Panc1 (cell line): Measurements from ENCODE around the gene CPAMD8. TPM values are rescaled to one million over a fixed set of nuclear protein-coding genes. Genes with fewer than 3 reads are reported as not detected.

Experiments used
- ATAC-seq: fragments of 200-7000 bp; cut with Tn5 transposase; 2 replicates; pipeline ENCODE4 v1.9.1; 2020; ENCODE audit warnings: mild to moderate bottlenecking, moderate library complexity
- BruUV-seq: library from RNA; stranded (reverse); fragments of 400-500 nt; replicated peaks from 2 replicates; lab custom pipeline; 2021; lab: Mats Ljungman, UMichigan
- CTCF ChIA-PET: fragments of 300-600 bp; sonication (Branson Sonifier 250); formaldehyde crosslinking; loops from one replicate; lab custom pipeline; 2022; ENCODE audit warnings: antibody characterized with exemption; lab: Charles Lee
- POLR2A ChIA-PET: fragments of 300-600 bp; sonication (Branson Sonifier 250); formaldehyde crosslinking; loops from one replicate; lab custom pipeline; 2022; ENCODE audit warnings: antibody characterized with exemption; lab: Charles Lee
- DNase-seq: peaks from one replicate; pipeline ENCODE4 v3.0.0-alpha.2; 2010; ENCODE audit warnings: low read depth, low spot score
- H3K27ac ChIP-seq: 2 replicates; pipeline ENCODE4 v1.5.1; 2011; ENCODE audit warnings: mild to moderate bottlenecking, low read length, inconsistent platforms
- H3K27me3 ChIP-seq: fragments of 200-500 bp; sonication (Bioruptor generic); 2 replicates; pipeline ENCODE4 v1.6.0; 2014; ENCODE audit warnings: low read length, inconsistent platforms; ENCODE audit not compliant: control insufficient read depth, insufficient read depth
- H3K36me3 ChIP-seq: fragments of 200-500 bp; sonication (Bioruptor generic); 2 replicates; pipeline ENCODE4 v1.5.1; 2014; ENCODE audit warnings: inconsistent platforms, mild to moderate bottlenecking, low read length, moderate library complexity; ENCODE audit not compliant: control insufficient read depth, insufficient read depth
- H3K4me1 ChIP-seq: 2 replicates; pipeline ENCODE4 v1.5.1; 2011; ENCODE audit warnings: inconsistent platforms, mild to moderate bottlenecking, low read length, moderate library complexity; ENCODE audit not compliant: control insufficient read depth, insufficient read depth
- H3K4me3 ChIP-seq, 2 experiments: 2 replicates each; pipeline ENCODE4 v1.5.1; 2011 to 2012; ENCODE audit warnings: low read depth in 2 of 2, low read length in 2 of 2, mild to moderate bottlenecking in 2 of 2, inconsistent platforms in 1 of 2, moderate library complexity in 1 of 2
- H3K9me3 ChIP-seq: fragments of 200-500 bp; sonication (Bioruptor generic); 2 replicates; pipeline ENCODE4 v1.5.1; 2014; ENCODE audit warnings: low read depth, mild to moderate bottlenecking, inconsistent platforms, low read length, moderate library complexity; ENCODE audit not compliant: control insufficient read depth, insufficient read depth
- CTCF ChIP-seq: fragments of 450-650 bp; IDR thresholded peaks from 2 replicates; pipeline ENCODE4 v1.5.1; 2017; ENCODE audit warnings: mild to moderate bottlenecking
- POLR2AphosphoS5 ChIP-seq: IDR thresholded peaks from 2 replicates; pipeline ENCODE4 v1.6.1; 2012; ENCODE audit warnings: mild to moderate bottlenecking, low read depth, low read length, moderate library complexity
- SIN3A ChIP-seq: IDR thresholded peaks from 2 replicates; pipeline ENCODE4 v1.6.1; 2012; ENCODE audit warnings: low read depth, mild to moderate bottlenecking, low read length, moderate library complexity, borderline replicate concordance; ENCODE audit not compliant: insufficient read depth
- TCF7L2 ChIP-seq: IDR thresholded peaks from 2 replicates; pipeline ENCODE4 v1.6.1; 2011; ENCODE audit warnings: mild to moderate bottlenecking, low read depth, low read length, inconsistent platforms
- in situ Hi-C: cut with HindIII; loops from 2 replicates; pipeline ENCODE4 v1.10.0; 2016; ENCODE audit warnings: low sequenced_read_pairs, low pct_unique_long_range_greater_than_20kb
- intact Hi-C: fragments of 100-400 bp; cut with micrococcal nuclease; formaldehyde crosslinking; loops from one replicate; pipeline ENCODE4 v1.10.0; 2022; ENCODE audit not compliant: unreplicated experiment
- total RNA-seq: library from RNA; stranded (reverse); gene quantifications from one replicate; pipeline ENCODE4 v1.2.1, GENCODE V29; 2021; ENCODE audit not compliant: unreplicated experiment
- TF ChIP-seq, protein P1 (sequence below), 2 experiments: IDR thresholded peaks; 2 replicates each; pipeline ENCODE4 v1.6.1; 2011 to 2012; ENCODE audit warnings: low read depth in 2 of 2, control low read depth in 1 of 2, low read length in 1 of 2, mild to moderate bottlenecking in 1 of 2, moderate library complexity in 1 of 2; ENCODE audit not compliant: insufficient read depth in 1 of 2

The CPAMD8 gene
- total RNA-seq, 1 experiment from 2014 or later = 2.0 TPM

GRCh38 chr19:16874250-16874977 is 152.2 kb downstream of the CPAMD8 start:
- intact Hi-C loops = no loop called here

DNA sequence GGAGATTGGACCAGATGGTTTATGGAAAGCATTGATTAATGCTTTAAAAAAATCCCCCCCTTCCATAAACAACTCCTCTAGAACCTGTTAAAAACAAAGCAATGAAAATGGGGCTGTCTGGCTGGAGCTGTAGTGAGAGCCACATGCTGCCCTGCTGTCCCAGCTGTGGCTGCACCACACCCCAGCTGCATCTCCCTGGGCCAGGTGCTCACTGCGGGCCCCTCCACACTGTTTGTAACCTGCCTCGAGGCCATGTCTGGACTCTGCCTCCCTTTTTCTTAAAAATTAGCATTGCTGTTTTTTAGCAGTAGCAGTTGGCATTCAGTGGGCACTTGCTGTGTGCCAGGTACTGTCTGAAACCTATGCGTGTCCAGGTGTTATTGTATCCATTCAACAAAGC is 153.0 kb downstream of the CPAMD8 start:
- ATAC-seq (no peak), DNase-seq (no peak)
- in situ Hi-C loops = no loop called here
- no peaks in the 10 kb centered on the region for H3K27me3 ChIP-seq
- ChIA-PET POLR2A (no interaction called here), CTCF (no interaction called here)
- no TSS peak for BruUV-seq
- no peaks in the 10 kb centered on the region; the same call in 1 of the 2 replicates for H3K36me3 ChIP-seq
- no peak overlapping the region for H3K27ac ChIP-seq
- no peaks in the 10 kb centered on the region for H3K4me1 ChIP-seq
- TF ChIP-seq POLR2AphosphoS5 (no peak), CTCF (no peak)
- intact Hi-C loops = no loop called here
- H3K9me3 ChIP-seq = no peaks in the 10 kb centered on the region
- no peak overlapping the region for H3K4me3 ChIP-seq

More at GRCh38 chr19:16874250-16874977, 152.2 kb downstream of the CPAMD8 start:
- BruUV-seq = no TSS peak
- H3K36me3 ChIP-seq = no peaks in the 10 kb centered on the region; the same call in 1 of the 2 replicates
- ChIA-PET CTCF (no interaction called here), POLR2A (no interaction called here)
- ATAC-seq = no peak
- H3K27ac ChIP-seq = no peak overlapping the region
- no peaks in the 10 kb centered on the region for H3K27me3 ChIP-seq
- in situ Hi-C loops = no loop called here
- H3K4me3 ChIP-seq = no peak overlapping the region
- H3K4me1 ChIP-seq = no peaks in the 10 kb centered on the region
- DNase-seq = no peak
- TF ChIP-seq POLR2AphosphoS5 (no peak), CTCF (no peak), TCF7L2 (no peak), SIN3A (no peak)
- TF ChIP-seq, protein P1, sequence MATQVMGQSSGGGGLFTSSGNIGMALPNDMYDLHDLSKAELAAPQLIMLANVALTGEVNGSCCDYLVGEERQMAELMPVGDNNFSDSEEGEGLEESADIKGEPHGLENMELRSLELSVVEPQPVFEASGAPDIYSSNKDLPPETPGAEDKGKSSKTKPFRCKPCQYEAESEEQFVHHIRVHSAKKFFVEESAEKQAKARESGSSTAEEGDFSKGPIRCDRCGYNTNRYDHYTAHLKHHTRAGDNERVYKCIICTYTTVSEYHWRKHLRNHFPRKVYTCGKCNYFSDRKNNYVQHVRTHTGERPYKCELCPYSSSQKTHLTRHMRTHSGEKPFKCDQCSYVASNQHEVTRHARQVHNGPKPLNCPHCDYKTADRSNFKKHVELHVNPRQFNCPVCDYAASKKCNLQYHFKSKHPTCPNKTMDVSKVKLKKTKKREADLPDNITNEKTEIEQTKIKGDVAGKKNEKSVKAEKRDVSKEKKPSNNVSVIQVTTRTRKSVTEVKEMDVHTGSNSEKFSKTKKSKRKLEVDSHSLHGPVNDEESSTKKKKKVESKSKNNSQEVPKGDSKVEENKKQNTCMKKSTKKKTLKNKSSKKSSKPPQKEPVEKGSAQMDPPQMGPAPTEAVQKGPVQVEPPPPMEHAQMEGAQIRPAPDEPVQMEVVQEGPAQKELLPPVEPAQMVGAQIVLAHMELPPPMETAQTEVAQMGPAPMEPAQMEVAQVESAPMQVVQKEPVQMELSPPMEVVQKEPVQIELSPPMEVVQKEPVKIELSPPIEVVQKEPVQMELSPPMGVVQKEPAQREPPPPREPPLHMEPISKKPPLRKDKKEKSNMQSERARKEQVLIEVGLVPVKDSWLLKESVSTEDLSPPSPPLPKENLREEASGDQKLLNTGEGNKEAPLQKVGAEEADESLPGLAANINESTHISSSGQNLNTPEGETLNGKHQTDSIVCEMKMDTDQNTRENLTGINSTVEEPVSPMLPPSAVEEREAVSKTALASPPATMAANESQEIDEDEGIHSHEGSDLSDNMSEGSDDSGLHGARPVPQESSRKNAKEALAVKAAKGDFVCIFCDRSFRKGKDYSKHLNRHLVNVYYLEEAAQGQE (IDR thresholded peaks at IDR 0.05; ENCODE audit: insufficient read depth in 1 of 2, low read depth in 2 of 2, low read length in 1 of 2) = no peak
- H3K9me3 ChIP-seq = no peaks in the 10 kb centered on the region
